GM18517 (cell line): ENCODE measurements around the gene ABR.
"Not testable (repeated sequence)": the region's sequence is repeated elsewhere in the genome, so short reads cannot be mapped to it uniquely, and the experiment has no call there.

ENCODE experiments used
- ATAC-seq: cut with Tn5 transposase; IDR thresholded peaks from one replicate; pipeline ENCODE4 v1.9.1; 2021; ENCODE audit warnings: mild to moderate bottlenecking, moderate library complexity; ENCODE audit not compliant: unreplicated experiment

The ABR gene

DNA sequence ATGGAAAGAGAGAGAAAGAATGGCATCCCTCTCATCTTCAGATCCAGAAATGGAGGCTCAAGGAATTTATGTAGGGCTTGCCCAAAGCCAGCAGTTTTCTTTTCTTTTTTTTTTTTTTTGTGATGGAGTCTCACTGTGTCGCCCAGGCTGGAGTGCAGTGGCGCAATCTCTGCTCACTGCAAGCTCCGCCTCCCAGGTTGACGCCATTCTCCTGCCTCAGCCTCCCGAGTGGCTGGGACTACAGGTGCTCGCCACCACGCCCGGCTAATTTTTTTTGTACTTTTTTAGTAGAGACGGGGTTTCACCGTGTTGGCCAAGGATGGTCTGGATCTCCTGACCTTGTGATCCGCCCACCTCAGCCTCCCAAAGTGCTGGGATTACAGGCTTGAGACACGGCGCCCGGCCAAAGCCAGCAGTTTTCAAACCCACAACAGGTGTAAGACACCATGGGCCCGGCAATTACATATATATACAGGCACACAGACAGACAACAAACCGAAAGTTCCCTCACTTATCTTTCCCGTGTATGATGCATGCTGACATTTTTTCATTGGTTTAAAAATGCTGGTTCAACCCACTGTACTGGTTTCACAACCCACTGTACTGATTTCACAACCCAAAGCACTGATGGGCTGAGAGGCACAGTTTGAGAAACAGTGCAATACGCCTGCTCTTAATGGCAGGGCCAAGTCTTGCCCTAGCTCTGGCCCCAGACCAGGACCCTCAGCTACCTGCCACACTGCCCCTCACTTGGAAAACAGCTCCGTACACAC, 81.6 kb downstream of the ABR start:
- ATAC-seq: not testable (repeated sequence)

DNA sequence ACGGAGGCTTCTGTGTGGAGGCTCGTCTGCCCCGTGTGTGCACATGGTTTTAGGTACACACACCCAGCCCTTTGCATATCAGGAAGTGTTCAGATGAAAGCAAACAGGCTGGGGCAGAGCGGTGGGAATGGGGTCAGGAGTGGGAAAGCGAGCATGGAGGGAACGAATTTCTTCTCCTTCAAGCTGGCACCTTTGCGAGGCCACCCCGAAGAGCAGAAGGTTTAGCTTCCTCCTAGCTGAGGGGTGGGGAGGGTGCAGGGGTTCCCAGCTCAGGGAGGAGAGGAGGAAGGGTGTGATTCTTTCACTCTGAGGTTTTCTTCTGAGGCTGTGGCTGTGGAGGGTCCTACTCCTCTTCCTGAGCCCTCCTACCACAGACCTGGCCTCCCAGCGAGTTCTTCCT, 83.6 kb downstream of the ABR start:
- ATAC-seq: no peak

- ATAC-seq: no peak
Observed at GRCh38 chr17:1095853-1096173, 84.0 kb downstream of the ABR start.

DNA sequence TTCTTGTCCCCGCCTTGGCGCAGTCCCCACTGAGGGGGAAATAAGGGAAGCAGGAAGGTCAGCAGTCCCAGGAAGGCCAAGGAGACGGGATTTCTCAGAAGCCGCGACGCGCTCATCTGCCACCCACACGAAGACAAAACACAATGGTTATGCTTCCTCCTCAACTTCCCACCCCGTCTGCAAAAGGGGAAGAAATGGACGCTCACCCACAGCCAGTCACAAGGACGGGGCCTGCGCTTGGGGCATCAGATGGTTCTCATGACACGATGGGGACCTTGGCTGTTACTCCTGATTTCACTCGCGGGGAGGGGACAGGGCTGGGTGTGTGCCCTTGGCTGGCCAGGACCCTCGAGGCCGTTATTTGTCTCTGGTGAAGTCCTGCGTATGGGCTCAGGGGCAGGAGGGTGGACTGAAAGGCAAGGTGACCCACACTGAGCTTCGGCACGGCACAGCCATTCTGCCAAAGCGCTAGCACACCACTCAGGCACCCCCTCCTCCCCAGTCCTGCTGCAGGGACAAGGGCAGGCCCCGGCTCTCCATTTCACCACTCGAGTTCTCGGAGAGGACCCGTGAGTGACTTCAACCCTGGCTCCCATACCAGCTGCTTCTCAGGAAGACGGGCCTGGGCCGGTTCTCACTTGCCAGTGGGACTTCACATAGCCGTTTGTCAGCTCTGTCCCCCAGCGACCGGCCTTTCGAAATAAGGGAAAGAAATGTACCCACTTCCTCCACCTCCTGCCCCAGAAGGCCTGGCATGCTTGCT, 84.5 kb downstream of the ABR start:
- ATAC-seq: no peak

DNA sequence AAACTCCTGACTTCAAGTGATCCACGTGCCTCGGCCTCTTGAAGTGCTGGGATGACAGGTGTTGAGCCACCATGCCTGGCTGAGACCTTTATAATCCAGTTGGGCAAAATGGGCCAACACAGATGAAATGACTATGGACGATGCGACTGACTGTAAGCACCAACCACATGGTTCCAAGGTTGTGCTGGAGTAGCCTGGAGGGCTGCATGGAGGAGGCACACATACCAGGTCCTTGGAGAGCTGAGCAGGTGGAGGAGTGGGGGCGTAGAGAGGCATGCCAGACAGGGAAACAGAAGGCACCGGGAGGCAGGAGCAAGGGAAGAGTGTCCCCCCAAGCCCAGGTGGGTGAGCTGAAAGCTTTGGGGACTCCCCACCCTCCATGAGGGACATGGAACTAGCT, 85.2 kb downstream of the ABR start:
- ATAC-seq: no peak

DNA sequence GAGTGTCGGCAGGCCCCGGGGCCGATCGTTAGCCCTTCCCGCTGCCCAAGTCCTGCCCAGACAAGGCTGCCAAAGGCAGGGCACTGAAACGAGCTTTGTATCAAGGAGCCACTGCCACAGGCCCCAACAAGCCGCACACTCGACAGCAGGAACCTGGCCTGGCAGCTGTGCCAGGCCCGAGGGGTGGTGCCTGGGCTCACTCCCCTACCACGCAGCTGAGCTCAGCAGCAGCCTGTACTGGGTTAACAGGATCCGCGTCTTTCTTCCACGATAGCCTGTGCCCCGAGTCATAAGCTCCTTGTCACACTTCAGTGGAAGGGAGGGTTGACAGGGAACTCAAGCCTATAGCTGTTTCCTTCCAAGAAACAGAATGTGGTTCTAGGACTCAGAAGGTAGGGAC, 87.9 kb downstream of the ABR start:
- no peak for ATAC-seq

DNA sequence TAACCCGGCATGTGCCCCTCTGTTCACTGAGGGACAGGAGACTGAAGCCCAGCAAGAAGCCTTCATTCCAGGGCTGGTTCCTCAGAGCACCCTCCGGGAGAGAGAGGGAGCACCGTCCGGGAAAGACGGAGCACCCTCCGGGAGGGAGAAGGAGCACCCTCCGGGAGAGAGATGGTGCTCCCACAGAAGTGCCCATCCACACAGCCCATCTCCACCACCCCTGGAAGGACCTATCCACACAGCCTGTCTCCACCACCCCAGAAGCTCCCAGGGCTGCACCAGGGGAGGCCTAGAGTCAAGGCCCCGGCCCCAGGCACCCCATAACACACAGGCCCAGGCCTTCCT, 88.6 kb downstream of the ABR start:
- ATAC-seq: no peak

- no peak for ATAC-seq
Observed at GRCh38 chr17:1090465-1091189, 89.2 kb downstream of the ABR start.

- ATAC-seq: no peak
Observed at GRCh38 chr17:1089915-1090314, 89.9 kb downstream of the ABR start.

DNA sequence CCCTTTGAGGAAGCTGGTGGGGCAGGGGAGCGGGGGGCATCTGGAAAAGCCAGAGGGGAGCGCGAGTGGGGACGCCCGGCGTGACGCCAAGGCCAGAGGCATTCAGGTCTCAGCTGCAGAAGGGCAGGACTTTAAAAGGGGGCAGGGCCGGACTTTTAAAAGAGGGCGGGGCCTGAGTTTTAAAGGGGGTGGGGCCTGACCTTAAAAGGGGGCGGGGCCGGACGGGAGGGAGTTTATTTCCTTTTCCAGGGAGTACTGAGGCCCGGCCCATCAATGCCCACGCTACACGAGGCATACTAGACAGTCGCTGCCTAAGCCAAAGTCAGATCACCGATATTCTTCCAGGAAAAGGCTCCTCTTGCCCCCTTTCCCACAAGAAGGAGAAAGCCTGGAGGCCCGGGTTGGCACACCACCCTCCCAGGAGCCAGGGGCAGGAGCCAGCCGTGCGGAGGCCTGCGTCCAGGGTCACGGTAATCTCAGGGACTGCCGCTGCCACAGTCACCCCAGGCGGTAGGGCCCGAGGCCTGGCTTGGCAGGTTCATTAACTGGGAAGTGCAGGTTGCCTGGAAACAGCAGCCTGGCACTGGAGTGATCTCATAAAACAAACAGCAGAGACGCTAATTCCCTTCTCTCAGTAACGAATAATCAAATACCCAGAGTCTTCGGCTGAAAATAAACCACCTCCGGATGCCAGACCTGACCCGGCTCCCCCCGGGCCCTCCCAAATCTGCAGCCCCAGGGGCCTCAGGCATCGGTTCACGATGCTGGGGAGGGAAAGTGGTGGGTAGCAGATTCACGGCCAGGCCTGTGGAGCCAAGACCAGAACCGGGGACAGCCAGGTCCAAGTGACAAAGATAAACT, 92.2 kb downstream of the ABR start:
- no peak for ATAC-seq

- ATAC-seq: no peak
Observed at GRCh38 chr17:1083451-1084187, 96.2 kb downstream of the ABR start.

- no peak for ATAC-seq
Observed at GRCh38 chr17:1082579-1082978, 97.2 kb downstream of the ABR start.

DNA sequence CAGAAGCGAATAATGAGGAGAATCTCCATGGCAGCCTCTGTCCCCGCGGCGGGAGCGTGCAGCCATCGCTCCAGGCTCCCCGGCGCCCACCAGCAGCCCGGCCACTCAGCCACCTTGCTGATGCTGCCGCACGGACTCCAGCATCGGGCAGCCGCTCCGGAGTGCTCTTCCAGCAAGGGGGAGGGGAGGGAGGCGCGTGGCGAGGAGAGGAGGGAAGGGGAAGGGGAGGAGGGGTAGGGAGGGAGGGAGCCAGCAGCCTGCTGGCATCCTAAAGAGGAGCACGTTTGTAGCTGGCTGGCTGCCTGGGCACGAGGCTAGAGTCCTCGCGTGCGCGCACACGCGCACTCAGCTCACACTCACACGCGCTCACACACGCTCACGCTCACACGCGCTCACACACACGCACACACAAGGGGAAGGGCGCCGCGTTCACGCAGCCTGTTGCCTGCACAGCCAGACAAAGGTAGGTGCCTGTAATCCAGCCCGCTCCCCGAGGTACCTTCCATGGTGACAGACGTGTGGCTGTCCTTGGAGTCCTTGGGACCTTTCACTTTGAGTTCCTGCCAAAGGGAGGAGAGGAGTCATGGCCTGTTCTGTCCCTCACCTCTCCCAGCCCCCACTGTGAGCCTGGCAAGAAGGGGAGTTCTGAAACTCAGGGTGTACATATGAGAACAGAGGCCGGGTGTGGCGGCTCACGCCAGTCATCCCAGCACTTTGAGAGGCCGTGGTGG, 100.8 kb downstream of the ABR start:
- ATAC-seq: no peak

DNA sequence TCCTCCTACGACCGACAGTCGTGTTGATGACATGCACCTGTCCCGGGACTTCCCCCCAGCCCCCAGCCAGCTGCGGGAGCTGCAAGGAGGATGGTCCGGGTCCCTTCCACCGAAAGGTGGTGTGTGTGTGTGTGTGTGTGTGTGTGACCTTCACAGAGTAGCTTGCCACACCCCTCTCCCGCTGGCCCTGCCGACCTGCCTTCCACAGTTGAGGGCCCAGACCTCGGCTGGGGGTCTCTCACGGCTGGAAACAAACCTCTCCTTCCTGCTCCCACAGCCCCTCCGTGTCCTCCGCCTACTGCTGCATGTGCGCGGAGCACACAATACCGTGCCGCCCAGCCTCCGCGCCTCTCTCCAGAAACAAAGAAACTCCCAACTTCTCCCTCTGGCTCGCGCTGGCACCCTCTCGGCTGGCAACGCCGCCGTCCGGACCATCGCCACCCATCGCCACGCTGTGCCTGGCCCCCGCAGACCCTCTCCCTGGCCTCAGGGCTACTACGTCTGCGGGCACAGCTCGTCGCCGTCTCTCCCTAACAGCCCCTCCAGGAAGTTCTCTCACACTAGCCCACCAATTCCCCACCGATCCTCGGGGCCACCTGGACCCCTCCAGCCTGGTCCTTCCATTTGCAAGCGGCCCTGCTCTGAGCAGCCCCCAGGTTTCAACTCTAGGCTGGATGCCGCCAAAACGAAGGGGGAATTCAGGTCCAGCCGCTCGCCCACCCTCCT, 101.6 kb downstream of the ABR start:
- ATAC-seq: no peak

- no peak for ATAC-seq
Observed at GRCh38 chr17:1077581-1077985, 102.2 kb downstream of the ABR start.

GRCh38 chr17:1076982-1077302, 102.8 kb downstream of the ABR start:
- ATAC-seq: no peak

GRCh38 chr17:1076299-1076981, 103.3 kb downstream of the ABR start:
- no peak for ATAC-seq

GRCh38 chr17:1074886-1075605, 104.7 kb downstream of the ABR start:
- no peak for ATAC-seq
